MCF 10A (cell line): ENCODE results near the gene TTR. TPM values are rescaled to one million over a fixed set of nuclear protein-coding genes. Genes with fewer than 3 reads are reported as not detected.
A peak's percentile ranks its signal among the peaks of the same experiment; 100 is the strongest.

Experiments
- BruUV-seq: library from RNA; stranded (reverse); fragments of 400-500 nt; replicated peaks from 2 replicates; lab custom pipeline; 2021; lab: Mats Ljungman, UMichigan
- CTCF ChIA-PET: fragments of 300-600 bp; sonication (Branson Sonifier 250); formaldehyde crosslinking; extraction: SDS; loops from one replicate; lab custom pipeline; 2021; ENCODE audit warnings: antibody characterized with exemption, inconsistent platforms; lab: Yijun Ruan, JAX
- POLR2A ChIA-PET: fragments of 300-600, 350-650 bp; sonication (Branson Sonifier 250); formaldehyde crosslinking; extraction: SDS; loops from one replicate; lab custom pipeline; 2020; ENCODE audit warnings: antibody characterized with exemption, inconsistent platforms; lab: Yijun Ruan, JAX
- DNase-seq: peaks from one replicate; pipeline ENCODE4 v3.0.0-alpha.2; 2018; ENCODE audit not compliant: unreplicated experiment
- H3K27ac Mint-ChIP-seq: one replicate; pipeline ENCODE4 v1.8.0; 2022; ENCODE audit warnings: mild to moderate bottlenecking, low read depth, mixed read lengths; ENCODE audit not compliant: unreplicated experiment
- H3K27me3 Mint-ChIP-seq: one replicate; pipeline ENCODE4 v1.8.0; 2022; ENCODE audit warnings: mixed read lengths; ENCODE audit not compliant: insufficient read depth, unreplicated experiment
- H3K36me3 Mint-ChIP-seq: one replicate; pipeline ENCODE4 v1.8.0; 2022; ENCODE audit warnings: mild to moderate bottlenecking, moderate library complexity, mixed read lengths; ENCODE audit not compliant: insufficient read depth, unreplicated experiment
- H3K4me1 Mint-ChIP-seq: one replicate; pipeline ENCODE4 v1.8.0; 2022; ENCODE audit warnings: mixed read lengths; ENCODE audit not compliant: insufficient read depth, unreplicated experiment
- H3K4me3 Mint-ChIP-seq: one replicate; pipeline ENCODE4 v1.8.0; 2022; ENCODE audit warnings: mild to moderate bottlenecking, moderate library complexity, mixed read lengths; ENCODE audit not compliant: unreplicated experiment
- H3K9me3 Mint-ChIP-seq: one replicate; pipeline ENCODE4 v1.8.0; 2022; ENCODE audit warnings: mixed read lengths; ENCODE audit not compliant: unreplicated experiment
- intact Hi-C: fragments of 100-400 bp; cut with micrococcal nuclease; formaldehyde crosslinking; loops from 2 replicates; pipeline ENCODE4 v1.14.1; 2022
- total RNA-seq: library from RNA; stranded (reverse); gene quantifications from 2 replicates; pipeline ENCODE4 v1.2.3, GENCODE V29; 2022
- TF ChIP-seq, protein P1 (sequence below): fragments of 200-600 bp; IDR thresholded peaks from one replicate; pipeline ENCODE4 v1.8.0; 2022; ENCODE audit warnings: antibody characterized with exemption, mild to moderate bottlenecking; ENCODE audit not compliant: unreplicated experiment

TTR gene
- total RNA-seq, 1 experiment from 2014 or later, result not detected

DNA sequence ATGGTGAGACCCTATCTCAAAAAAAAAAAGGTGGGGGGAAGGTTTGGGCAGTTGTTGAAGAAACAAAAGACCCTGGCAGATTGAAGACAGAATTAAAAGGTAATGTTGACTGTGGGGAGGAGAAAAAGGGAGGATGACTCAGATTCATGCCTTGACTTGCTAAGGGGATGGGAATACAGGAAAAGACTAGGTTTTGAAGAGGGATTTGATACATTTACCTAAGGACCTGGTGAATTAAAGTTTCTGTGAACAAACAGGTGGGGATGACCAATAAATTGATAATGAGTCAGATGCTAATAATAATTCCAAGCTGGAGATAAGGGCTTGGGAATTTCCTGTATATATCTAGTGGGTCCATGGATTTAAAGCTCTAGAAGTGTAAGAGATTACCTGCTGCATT lies 27.6 kb downstream of the TTR start:
- Mint-ChIP-seq H3K4me3 (no peak overlapping the region), H3K9me3 (no peaks in the 10 kb centered on the region), H3K4me1 (peaks cover 14% of the 10 kb centered on the region), H3K27me3 (no peaks in the 10 kb centered on the region), H3K27ac (peak overlapping the region; percentile 41), H3K36me3 (no peaks in the 10 kb centered on the region)
- intact Hi-C loops, result no loop called here
- POLR2A ChIA-PET, result no interaction called here
- TF ChIP-seq, protein P1, sequence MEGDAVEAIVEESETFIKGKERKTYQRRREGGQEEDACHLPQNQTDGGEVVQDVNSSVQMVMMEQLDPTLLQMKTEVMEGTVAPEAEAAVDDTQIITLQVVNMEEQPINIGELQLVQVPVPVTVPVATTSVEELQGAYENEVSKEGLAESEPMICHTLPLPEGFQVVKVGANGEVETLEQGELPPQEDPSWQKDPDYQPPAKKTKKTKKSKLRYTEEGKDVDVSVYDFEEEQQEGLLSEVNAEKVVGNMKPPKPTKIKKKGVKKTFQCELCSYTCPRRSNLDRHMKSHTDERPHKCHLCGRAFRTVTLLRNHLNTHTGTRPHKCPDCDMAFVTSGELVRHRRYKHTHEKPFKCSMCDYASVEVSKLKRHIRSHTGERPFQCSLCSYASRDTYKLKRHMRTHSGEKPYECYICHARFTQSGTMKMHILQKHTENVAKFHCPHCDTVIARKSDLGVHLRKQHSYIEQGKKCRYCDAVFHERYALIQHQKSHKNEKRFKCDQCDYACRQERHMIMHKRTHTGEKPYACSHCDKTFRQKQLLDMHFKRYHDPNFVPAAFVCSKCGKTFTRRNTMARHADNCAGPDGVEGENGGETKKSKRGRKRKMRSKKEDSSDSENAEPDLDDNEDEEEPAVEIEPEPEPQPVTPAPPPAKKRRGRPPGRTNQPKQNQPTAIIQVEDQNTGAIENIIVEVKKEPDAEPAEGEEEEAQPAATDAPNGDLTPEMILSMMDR, result no peak
- CTCF ChIA-PET, result interaction anchor here (0.7 kb wide), 1 partner anchor 67 kb away, joined by 3 read pairs; no protein-coding TSS in a partner anchor
- no TSS peak for BruUV-seq
- DNase-seq, result peak; percentile 44

DNA sequence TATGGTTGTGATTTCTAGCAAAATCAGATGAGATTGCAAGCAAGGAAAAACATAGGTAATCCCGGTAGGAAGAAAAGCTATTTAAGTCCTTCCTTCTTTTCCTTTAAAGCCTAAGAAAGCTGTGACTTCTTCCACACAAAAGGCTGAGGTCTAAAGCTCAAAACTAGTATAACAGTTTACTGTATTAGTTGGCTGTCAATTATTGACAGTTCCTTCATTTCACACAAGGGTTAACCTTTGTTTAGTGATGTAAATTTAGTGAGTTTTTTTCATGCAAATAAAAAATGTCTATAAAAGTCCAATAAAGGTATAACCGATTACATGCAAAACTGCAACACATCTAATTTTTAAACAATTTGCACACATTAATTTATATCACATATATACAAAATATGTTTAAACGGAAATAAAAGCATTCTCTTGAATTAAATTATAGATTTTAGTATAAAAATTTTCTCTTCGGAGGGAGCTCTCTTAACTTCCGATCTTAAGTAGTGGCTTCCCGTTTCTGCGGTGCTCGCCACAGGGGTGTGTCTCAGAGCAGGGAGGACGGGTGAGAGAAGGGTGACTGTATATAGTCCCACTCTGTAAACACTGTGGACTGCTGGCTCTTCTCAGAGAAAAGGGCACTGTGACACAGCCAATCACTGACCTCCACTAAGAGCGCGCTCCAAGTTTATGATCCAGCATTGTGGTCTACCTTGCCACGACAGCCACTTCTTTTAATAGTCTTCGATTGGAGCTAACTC lies 33.4 kb downstream of the TTR start:
- TF ChIP-seq, protein P1, result no peak
- DNase-seq, result no peak
- intact Hi-C loops, result no loop called here
- Mint-ChIP-seq H3K4me1 (no peaks in the 10 kb centered on the region), H3K36me3 (peaks cover 8% of the 10 kb centered on the region), H3K27me3 (no peaks in the 10 kb centered on the region), H3K4me3 (no peak overlapping the region), H3K9me3 (no peaks in the 10 kb centered on the region), H3K27ac (no peak overlapping the region)
- no TSS peak for BruUV-seq
- ChIA-PET CTCF (interaction anchor here (0.7 kb wide), 1 partner anchor 17 kb away, joined by 3 read pairs; no protein-coding TSS in a partner anchor), POLR2A (no interaction called here)

- BruUV-seq, result no TSS peak
- Mint-ChIP-seq H3K27ac (no peak overlapping the region), H3K36me3 (peaks cover 8% of the 10 kb centered on the region), H3K27me3 (no peaks in the 10 kb centered on the region), H3K4me3 (no peak overlapping the region), H3K4me1 (no peaks in the 10 kb centered on the region), H3K9me3 (no peaks in the 10 kb centered on the region)
- ChIA-PET POLR2A (interaction anchor here (0.6 kb wide), 1 partner anchor 94 kb away, joined by 3 read pairs; no protein-coding TSS in a partner anchor), CTCF (interaction anchor here (0.7 kb wide), 1 partner anchor 33 kb away, joined by 3 read pairs; no protein-coding TSS in a partner anchor)
- TF ChIP-seq, protein P1, result no peak
- DNase-seq, result no peak
- intact Hi-C loops, result no loop called here
These were observed 34.7 kb downstream of the TTR start for GRCh38 chr18:31626409-31626808.

DNA sequence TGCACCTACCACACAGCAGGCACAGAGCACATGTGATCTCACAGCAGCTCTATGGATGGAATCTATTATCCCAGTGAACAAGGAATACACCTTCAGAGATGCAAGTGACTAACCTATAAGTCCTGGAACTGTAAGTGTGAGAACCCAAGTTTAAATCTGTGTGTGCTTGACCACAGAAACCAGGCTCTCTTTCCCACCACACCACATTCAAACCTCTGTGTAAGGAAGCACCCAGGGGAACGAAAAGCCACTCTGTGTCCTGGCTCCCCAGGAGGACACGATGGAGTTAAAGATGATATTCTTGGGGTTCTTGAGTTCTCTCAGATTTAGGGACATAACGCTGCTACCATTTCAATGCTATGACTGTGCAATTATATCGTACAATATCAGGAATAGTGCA lies 38.9 kb downstream of the TTR start:
- TF ChIP-seq, protein P1, result no peak
- Mint-ChIP-seq H3K4me1 (no peaks in the 10 kb centered on the region), H3K27me3 (no peaks in the 10 kb centered on the region), H3K4me3 (no peak overlapping the region), H3K36me3 (peaks cover 8% of the 10 kb centered on the region), H3K27ac (no peak overlapping the region), H3K9me3 (no peaks in the 10 kb centered on the region)
- POLR2A ChIA-PET, result no interaction called here
- BruUV-seq, result no TSS peak
- DNase-seq, result no peak
- CTCF ChIA-PET, result no interaction called here
- intact Hi-C loops, result no loop called here
